ENCODE measurements around the gene TBX3. TPM values are rescaled to one million over a fixed set of nuclear protein-coding genes. Genes with fewer than 3 reads are reported as not detected.

The TBX3 gene
- total and polyA plus RNA-seq, 12 donors, result 4.0 to 32.4 (median 11.4) TPM

DNA sequence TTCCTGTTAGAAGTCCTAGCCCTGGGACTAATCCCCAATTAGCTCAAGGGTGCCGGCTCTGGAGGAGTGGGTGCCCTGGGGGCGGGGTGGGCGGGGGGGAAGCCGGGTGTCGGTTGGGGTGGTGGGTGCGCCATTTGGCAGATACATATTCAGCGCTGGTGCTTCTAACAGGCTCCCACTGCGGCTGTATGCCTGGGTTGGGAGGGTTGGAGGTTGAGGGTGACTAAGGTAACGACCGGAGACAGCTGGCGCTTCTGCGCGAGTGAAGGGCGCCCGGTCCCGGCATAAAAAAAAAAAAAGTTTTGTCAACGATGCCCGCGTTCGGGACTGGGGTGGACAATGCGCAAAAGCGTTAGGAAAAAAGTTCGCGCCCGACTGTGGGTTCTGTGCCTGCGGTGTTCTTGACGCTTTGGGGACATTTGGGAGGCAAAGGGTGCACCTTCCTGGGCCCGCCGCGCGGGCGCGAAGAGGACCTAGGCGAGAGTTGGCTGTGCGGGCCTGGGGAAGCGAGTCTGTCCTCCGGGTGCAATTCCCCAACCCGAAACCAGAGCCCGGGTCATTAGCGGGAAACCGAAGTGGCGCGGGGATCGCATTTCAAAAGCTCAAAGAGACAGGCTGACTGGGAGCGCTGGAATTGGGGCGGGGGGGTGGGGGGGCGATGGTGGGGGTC is 19.2 kb downstream of the TBX3 start:
- H3K36me3 ChIP-seq, result no peaks in the 10 kb centered on the region
- WGBS, 2 donors, result 9 to 14% methylated on average over 47 of the region's 47 CpGs
- no peak overlapping the region for H3K27ac ChIP-seq
- peaks cover 2 to 33% (median 19%) of the 10 kb centered on the region in 9 donors for H3K4me1 ChIP-seq
- DNase-seq, result no peak
- peaks cover 6 to 87% (median 67%) of the 10 kb centered on the region in 7 donors for H3K27me3 ChIP-seq
- peak overlapping the region in 1 of 10 donors; percentile 13 for H3K4me3 ChIP-seq
- no peak for ATAC-seq
- H3K9me3 ChIP-seq, result no peaks in the 10 kb centered on the region
- TF ChIP-seq, protein P1, sequence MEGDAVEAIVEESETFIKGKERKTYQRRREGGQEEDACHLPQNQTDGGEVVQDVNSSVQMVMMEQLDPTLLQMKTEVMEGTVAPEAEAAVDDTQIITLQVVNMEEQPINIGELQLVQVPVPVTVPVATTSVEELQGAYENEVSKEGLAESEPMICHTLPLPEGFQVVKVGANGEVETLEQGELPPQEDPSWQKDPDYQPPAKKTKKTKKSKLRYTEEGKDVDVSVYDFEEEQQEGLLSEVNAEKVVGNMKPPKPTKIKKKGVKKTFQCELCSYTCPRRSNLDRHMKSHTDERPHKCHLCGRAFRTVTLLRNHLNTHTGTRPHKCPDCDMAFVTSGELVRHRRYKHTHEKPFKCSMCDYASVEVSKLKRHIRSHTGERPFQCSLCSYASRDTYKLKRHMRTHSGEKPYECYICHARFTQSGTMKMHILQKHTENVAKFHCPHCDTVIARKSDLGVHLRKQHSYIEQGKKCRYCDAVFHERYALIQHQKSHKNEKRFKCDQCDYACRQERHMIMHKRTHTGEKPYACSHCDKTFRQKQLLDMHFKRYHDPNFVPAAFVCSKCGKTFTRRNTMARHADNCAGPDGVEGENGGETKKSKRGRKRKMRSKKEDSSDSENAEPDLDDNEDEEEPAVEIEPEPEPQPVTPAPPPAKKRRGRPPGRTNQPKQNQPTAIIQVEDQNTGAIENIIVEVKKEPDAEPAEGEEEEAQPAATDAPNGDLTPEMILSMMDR (IDR thresholded peaks at IDR 0.05), result no peak
- intact Hi-C loops (cut with DNase I), result loop anchor here (5.0 to 10.0 kb wide), 9 partner anchors 500 to 1093 kb away; no protein-coding TSS in a partner anchor

DNA sequence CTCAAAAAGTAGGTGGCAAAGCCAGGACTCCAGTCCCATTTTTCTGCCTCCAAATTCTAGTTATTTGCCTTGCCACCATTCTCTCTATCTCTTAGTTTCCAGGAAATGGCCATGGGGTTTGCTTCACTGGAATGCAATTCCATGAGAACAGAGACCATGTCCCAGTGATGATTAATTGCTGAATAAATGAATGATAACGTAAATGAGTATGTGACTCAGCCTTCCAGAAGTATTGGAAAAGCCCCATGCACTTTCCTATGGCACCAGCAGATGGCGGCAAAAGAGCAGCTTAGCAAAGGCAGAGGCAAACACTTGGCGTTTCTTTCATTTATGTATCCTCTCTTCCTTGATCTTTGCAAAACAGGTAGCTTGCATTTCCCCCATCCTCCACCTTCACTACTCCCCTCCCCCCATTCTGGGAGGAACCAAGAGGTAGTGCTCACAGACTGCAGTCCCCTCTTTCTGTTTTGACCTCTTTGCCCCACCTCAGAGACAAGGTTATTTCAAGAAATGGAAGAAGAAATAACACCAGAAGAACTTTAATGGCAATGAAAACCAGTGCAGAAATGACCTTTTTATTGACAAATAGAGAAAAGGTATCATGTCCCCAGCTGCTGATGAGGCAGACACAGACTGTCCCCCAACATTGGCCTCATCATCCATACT is 21.3 kb downstream of the TBX3 start:
- Histone ChIP-seq H3K9me3 (no peaks in the 10 kb centered on the region), H3K4me1 (peaks cover 0 to 19% (median 13%) of the 10 kb centered on the region in 9 donors), H3K27ac (no peak overlapping the region), H3K4me3 (no peak overlapping the region), H3K36me3 (no peaks in the 10 kb centered on the region), H3K27me3 (peaks cover 6 to 78% (median 61%) of the 10 kb centered on the region in 7 donors)
- DNase-seq, result peak; percentile 72 to 73
- 1 to 2% methylated on average over 3 of the region's 3 CpGs for WGBS, 2 donors
- ATAC-seq, result peak in 3 of 8 donors; percentile 46 to 50 (median 49)
- intact Hi-C loops (cut with DNase I), result loop anchor here (1.0 to 10.0 kb wide), 10 partner anchors 502 to 1256 kb away; no protein-coding TSS in a partner anchor
- TF ChIP-seq, protein P1 (IDR thresholded peaks at IDR 0.05), result peak in 8 of 9 donors; percentile 87 to 99 (median 96)

DNA sequence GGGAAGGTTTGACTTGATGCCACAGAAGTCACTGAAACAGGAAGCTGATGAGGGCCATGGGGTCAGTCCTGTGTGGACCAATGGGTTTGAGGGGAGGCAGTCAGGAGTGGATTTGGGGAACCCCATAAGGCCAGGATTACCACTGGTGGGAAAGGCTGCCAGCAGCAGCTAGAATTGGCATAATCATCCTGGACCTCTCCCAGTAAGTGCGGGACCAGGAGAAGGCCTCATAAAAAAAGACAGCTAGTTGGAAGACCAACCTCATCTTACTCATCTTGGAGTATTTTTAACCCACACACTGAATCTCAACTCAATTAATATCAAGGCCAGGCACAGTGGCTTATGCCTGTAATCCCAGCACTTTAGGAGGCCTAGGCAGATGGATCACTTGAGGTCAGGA is 22.7 kb downstream of the TBX3 start:
- H3K9me3 ChIP-seq, result no peaks in the 10 kb centered on the region
- no peak overlapping the region for H3K4me3 ChIP-seq
- DNase-seq (no peak), ATAC-seq (no peak)
- no peaks in the 10 kb centered on the region for H3K36me3 ChIP-seq
- intact Hi-C loops (cut with DNase I), result loop anchor here in 6 of 10 donors (2.0 to 10.0 kb wide), 6 partner anchors 504 to 1254 kb away; no protein-coding TSS in a partner anchor
- peaks cover 0 to 18% (median 12%) of the 10 kb centered on the region in 9 donors for H3K4me1 ChIP-seq
- peaks cover 0 to 76% (median 59%) of the 10 kb centered on the region in 7 donors for H3K27me3 ChIP-seq
- TF ChIP-seq, protein P1 (IDR thresholded peaks at IDR 0.05), result no peak
- WGBS, 2 donors, result 68 to 86% methylated on average over 1 of the region's 1 CpG
- no peak overlapping the region for H3K27ac ChIP-seq

DNA sequence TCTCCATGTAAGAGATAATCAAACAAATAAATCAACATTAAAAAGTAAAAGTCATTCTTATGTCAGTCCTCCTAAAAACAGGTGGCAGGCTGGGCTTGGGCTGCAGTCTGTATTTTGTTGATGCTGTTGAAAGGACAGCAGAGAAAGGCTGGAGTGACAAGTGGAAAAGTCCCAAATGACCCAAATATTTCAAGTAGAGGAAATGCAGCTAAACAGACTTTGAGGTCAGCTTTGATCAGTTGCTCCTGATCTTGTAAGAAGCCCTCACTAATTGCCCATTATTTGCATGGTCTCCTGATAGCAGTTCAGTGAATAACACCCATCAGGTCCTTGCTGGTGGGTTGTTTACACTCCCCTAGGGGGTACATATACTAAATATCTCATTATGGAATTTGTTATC is 24.9 kb downstream of the TBX3 start:
- H3K4me3 ChIP-seq, result no peak overlapping the region
- H3K36me3 ChIP-seq, result no peaks in the 10 kb centered on the region
- intact Hi-C loops (cut with DNase I), result no loop called here
- H3K4me1 ChIP-seq, result peaks cover 0 to 8% (median 0%) of the 10 kb centered on the region in 9 donors
- TF ChIP-seq, protein P1 (IDR thresholded peaks at IDR 0.05), result no peak
- ATAC-seq, result no peak
- no peak for DNase-seq
- H3K9me3 ChIP-seq, result no peaks in the 10 kb centered on the region
- H3K27ac ChIP-seq, result no peak overlapping the region
- H3K27me3 ChIP-seq, result peaks cover 0 to 76% (median 52%) of the 10 kb centered on the region in 7 donors
